ENCODE measurements around the gene SETD1B. TPM values are rescaled to one million over a fixed set of nuclear protein-coding genes. Genes with fewer than 3 reads are reported as not detected.

The SETD1B gene
- total RNA-seq, 2 donors from 2014 or later, result 19.2 to 27.5 TPM

DNA sequence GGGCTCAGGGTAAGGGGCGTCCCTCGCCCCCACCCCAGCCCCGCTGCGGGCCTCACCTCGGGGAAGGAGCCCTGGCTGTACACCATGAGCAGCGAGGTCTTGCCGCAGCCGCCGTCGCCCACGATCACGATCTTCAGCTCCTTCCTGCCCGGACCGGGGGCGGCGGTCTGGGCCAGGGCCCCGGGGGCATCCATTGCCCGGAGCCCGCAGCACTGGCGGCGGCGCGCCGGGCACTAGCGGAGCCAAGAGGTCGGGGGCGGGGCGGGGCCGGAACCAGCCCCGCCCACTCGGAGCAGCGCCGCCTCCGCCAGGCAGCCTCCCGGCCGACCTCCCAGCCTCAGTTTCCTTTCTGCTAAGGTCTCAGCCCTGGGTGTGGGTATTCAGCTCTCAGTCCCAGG lies 10.4 kb upstream of the SETD1B start, which contains the start of gene RHOF:
RHOF (minus strand) TSS at position 249 of the 398 bp plus-strand sequence; CDS start at position 194, 55 bp downstream.
- H3K27me3 ChIP-seq (replicated peaks; ENCODE audit: insufficient read depth), result no peaks in the 10 kb centered on the region
- no peaks in the 10 kb centered on the region for H3K9me3 ChIP-seq
- H3K4me3 ChIP-seq, result peak within 1 kb of the TSS; percentile 42 to 46
- DNase-seq (ENCODE audit: low spot score), result no peak
- WGBS, result 2% methylated on average over 18 of the region's 36 CpGs
- intact Hi-C loops (cut with DNase I), result loop anchor here (5.0 kb wide), 1 partner anchor 96 kb away; no protein-coding TSS in a partner anchor
- peak within 1 kb of the TSS; percentile 98 to 100 for H3K27ac ChIP-seq
- H3K36me3 ChIP-seq, result no peaks in the 10 kb centered on the region
- TF ChIP-seq, protein P1, sequence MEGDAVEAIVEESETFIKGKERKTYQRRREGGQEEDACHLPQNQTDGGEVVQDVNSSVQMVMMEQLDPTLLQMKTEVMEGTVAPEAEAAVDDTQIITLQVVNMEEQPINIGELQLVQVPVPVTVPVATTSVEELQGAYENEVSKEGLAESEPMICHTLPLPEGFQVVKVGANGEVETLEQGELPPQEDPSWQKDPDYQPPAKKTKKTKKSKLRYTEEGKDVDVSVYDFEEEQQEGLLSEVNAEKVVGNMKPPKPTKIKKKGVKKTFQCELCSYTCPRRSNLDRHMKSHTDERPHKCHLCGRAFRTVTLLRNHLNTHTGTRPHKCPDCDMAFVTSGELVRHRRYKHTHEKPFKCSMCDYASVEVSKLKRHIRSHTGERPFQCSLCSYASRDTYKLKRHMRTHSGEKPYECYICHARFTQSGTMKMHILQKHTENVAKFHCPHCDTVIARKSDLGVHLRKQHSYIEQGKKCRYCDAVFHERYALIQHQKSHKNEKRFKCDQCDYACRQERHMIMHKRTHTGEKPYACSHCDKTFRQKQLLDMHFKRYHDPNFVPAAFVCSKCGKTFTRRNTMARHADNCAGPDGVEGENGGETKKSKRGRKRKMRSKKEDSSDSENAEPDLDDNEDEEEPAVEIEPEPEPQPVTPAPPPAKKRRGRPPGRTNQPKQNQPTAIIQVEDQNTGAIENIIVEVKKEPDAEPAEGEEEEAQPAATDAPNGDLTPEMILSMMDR (IDR thresholded peaks at IDR 0.05), result no peak
- no peak for TF ChIP-seq POLR2AphosphoS5 (IDR thresholded peaks at IDR 0.05)
- TF ChIP-seq POLR2A (IDR thresholded peaks at IDR 0.05), result no peak
- H3K4me1 ChIP-seq (replicated peaks), result peaks cover 36% of the 10 kb centered on the region

DNA sequence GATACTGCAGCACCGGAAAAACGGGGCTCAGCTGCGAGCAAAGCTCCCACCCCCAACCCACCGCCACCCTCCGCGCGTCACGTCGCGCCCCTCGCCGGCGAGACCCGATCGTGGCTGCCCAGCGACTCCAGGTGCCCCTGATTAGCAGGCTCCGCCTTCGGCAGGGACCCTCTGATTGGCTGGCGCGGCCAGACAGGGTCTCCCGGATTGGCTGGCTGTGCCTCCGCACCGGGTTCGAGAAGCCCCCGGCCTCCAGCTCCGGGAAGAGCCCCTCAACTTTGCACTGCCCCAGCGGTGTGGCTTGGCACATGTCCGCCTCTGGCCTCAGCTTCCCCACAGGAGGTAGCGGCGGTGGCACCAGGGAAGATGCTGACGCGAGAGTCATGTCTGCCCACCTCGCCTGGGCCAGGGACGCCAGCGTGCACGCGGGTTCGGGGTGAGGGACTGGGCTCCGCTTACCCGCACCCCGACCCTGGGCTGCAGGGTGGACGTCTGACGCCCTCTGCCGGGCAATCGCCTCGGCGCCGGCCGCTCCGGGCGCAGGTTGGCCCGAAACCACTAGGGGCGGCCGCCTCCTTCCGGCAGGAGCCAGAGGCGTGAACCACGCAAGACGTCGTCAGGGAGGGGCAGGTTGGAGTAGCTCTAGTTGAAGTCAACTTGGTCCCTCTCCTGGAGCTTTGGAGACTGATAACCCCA lies 9.8 kb upstream of the SETD1B start:
- peak overlapping the region; percentile 98 to 100 for H3K27ac ChIP-seq
- intact Hi-C loops (cut with DNase I), result loop anchor here (5.0 kb wide), 1 partner anchor 97 kb away; no protein-coding TSS in a partner anchor

DNA sequence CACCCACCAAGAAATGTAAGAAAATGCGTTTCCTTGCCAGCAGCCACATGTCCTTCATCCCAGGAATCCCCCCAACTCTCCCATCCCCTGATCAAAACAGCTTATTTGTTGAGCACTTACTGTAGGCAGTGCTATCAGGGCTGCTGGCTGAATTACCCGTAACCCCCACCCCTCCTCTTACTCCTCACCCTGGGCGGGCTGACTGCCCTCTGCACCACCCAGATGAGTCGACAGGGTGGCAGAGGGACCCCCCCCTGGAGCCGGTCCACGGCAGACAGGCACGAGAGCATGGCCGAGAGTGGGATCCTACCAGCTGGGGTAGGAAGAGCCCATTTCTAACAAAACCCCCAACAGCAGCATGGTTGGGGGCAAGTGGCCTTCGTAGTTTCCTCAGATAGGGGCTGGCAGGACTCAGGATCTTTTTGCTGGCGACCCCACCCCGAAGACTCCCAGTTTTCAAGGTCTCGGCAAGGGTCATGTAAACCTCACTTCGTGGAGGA lies 9.2 kb upstream of the SETD1B start:
- intact Hi-C loops (cut with DNase I), result loop anchor here (1.0 to 5.0 kb wide), 2 partner anchors 17 to 97 kb away; no protein-coding TSS in a partner anchor
- H3K27ac ChIP-seq, result peak overlapping the region; percentile 98 to 100
- WGBS, result 2% methylated on average over 13 of the region's 13 CpGs
- peak overlapping the region; percentile 42 to 46 for H3K4me3 ChIP-seq
- no peaks in the 10 kb centered on the region for H3K27me3 ChIP-seq (replicated peaks; ENCODE audit: insufficient read depth)
- no peaks in the 10 kb centered on the region for H3K9me3 ChIP-seq
- H3K36me3 ChIP-seq, result no peaks in the 10 kb centered on the region
- TF ChIP-seq POLR2AphosphoS5 (IDR thresholded peaks at IDR 0.05) (no peak), POLR2A (IDR thresholded peaks at IDR 0.05) (no peak)
- no peak for DNase-seq (ENCODE audit: low spot score)
- peaks cover 43% of the 10 kb centered on the region for H3K4me1 ChIP-seq (replicated peaks)

More for the DNA sequence above, 9.8 kb upstream of the SETD1B start:
- Histone ChIP-seq H3K9me3 (no peaks in the 10 kb centered on the region), H3K36me3 (no peaks in the 10 kb centered on the region), H3K4me3 (peak overlapping the region; percentile 42 to 46), H3K4me1 (replicated peaks) (peaks cover 41% of the 10 kb centered on the region), H3K27me3 (replicated peaks; ENCODE audit: insufficient read depth) (no peaks in the 10 kb centered on the region)
- peak; percentile 37 for TF ChIP-seq POLR2A (IDR thresholded peaks at IDR 0.05)
- TF ChIP-seq, protein P1 (IDR thresholded peaks at IDR 0.05), result peak; percentile 98 to 100 (median 100)
- peak; percentile 90 for TF ChIP-seq POLR2AphosphoS5 (IDR thresholded peaks at IDR 0.05)
- 1% methylated on average over 51 of the region's 59 CpGs for WGBS
- DNase-seq (ENCODE audit: low spot score), result peak; percentile 88

GRCh38 chr12:121795034-121795968 lies 8.5 kb upstream of the SETD1B start:
- WGBS, result 26% methylated on average over 14 of the region's 15 CpGs
- DNase-seq (ENCODE audit: low spot score), result peak; percentile 90
- intact Hi-C loops (cut with DNase I), result loop anchor here (1.0 kb wide), 1 partner anchor 16 kb away; no protein-coding TSS in a partner anchor

More at GRCh38 chr12:121795034-121795968, 8.5 kb upstream of the SETD1B start:
- no peaks in the 10 kb centered on the region for H3K27me3 ChIP-seq (replicated peaks; ENCODE audit: insufficient read depth)
- H3K4me1 ChIP-seq (replicated peaks), result peaks cover 43% of the 10 kb centered on the region
- TF ChIP-seq, protein P1 (IDR thresholded peaks at IDR 0.05), result peak; percentile 90 to 98 (median 97)
- no peak for TF ChIP-seq POLR2A (IDR thresholded peaks at IDR 0.05)
- TF ChIP-seq POLR2AphosphoS5 (IDR thresholded peaks at IDR 0.05), result peak; percentile 62
- H3K27ac ChIP-seq, result peak overlapping the region; percentile 98 to 100
- H3K4me3 ChIP-seq, result peak overlapping the region in 1 of 2 donors; percentile 42
- H3K36me3 ChIP-seq, result no peaks in the 10 kb centered on the region
- H3K9me3 ChIP-seq, result no peaks in the 10 kb centered on the region

All from prostate gland (tissue), 2 donors.